Hematopoietic multipotent progenitor cell treated with erythropoietin and hydrocortisone succinate and interleukin-3 and kit ligand, for 15 days (in vitro differentiated cells): ENCODE data around the gene LCE6A.
A peak's percentile ranks its signal among the peaks of the same experiment; 100 is the strongest.

ENCODE experiments used
- DNase-seq: peaks from one replicate; pipeline ENCODE4 v3.0.0-alpha.2; 2015; ENCODE audit warnings: low spot score

The LCE6A gene, protein sequence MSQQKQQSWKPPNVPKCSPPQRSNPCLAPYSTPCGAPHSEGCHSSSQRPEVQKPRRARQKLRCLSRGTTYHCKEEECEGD

DNA sequence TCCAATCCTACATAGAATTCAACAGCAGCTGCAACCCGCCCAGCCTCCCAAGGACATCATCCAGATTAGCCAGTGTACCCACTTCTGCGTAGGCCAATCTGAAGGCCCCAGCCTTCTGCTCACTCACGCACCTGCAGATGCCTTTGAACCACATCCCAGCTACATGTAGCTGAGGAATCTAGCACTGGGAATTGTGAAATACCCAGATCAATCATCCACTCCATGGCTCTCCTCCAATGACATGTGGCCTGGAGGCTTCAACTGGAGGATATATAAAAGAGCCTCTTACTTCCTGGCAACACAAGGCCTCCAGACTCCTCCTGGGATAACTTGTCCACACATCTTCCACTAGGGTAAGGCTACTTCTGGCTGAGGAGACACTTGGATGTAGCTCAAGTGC, at the start of gene LCE6A:
Gene LCE6A (plus strand): TSS at position 301 of the 400 bp plus-strand sequence. CDS start 665 bp downstream, outside the sequence.
- DNase-seq, result no peak

DNA sequence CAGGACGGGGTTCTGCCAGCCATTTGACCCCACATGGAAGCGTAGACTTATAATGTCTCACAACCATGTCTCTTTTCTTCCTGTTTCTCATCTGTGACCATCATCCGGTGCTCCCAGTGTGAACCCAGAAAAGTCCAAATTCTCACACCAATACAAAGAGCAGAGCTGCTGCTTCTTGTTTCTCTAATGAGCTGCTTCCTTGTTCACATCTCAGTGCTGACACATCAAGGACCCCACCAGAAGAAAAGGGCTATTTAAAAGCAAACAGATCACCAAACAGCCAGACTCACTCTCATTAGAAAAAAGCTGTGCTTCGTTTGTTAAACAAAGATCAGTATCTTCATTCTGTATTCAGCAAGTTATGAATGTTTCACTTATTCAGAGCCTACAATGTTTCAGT, 47.0 kb upstream of the LCE6A start:
- no peak for DNase-seq

DNA sequence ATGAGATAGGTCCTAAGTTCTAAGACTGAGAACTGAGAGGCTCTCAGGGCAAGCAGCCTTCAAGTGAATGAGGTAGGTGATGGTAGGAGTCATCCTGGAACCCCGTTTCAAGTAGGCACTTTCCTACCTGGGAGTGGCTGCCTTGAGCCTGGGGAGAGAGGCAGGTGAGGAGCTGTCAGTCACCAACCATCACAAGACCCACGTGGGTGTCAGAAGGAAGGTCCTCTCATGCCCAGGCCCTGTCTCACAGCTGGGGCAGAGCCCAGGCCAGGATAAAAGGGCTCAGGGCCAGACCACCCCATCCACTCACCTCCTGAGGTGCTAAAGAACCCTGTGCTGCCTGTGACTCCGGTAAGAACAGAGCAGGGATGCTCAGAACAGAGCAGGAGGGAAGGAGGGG, 46.2 kb upstream of the LCE6A start, which contains the start of gene LCE1D:
Gene LCE1D (plus strand): TSS at position 301 of the 400 bp plus-strand sequence. CDS start 1,074 bp downstream, outside the sequence.
- no peak for DNase-seq

DNA sequence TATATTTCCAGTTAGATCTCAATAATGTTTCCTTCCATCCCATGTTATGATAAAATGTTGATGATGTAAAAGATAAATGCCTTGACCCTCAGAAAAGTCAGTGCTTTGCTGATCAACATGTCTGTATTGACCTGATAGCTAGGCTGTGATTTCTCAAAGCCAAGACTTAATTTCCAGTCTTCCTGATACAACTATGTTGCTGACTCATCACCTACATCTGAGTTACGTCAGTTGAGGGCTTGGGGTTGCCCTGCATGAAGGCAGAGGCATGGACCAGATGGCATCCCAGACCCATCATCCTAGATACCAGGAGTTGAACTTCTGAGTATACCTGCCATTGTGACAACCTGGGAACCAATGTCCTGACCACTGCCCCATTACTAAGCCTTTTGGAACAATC, 41.3 kb upstream of the LCE6A start:
- DNase-seq, result no peak

DNA sequence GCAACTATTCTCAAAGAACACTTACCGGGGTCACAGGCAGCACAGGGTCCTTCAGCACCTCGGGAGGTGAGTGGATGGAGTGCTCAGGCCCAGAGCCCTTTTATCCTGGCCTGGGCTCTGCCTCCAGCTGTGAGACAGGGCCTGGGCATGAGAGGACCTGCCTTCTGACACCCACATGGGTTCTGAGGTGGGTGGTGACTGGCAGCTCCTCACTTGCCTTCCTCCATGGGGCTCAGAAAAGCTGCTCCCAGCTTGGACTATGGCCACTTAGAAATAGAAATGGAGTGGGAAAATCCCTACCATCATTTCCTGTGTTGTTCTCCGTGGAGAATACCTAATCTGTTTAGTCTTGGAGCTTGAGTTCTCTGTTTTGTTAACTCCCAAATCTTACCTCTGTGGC, 36.1 kb upstream of the LCE6A start, which contains the start of gene LCE1C:
Gene LCE1C (minus strand): TSS at position 76 of the 400 bp plus-strand sequence. CDS start 1,173 bp downstream, outside the sequence.
- no peak for DNase-seq

DNA sequence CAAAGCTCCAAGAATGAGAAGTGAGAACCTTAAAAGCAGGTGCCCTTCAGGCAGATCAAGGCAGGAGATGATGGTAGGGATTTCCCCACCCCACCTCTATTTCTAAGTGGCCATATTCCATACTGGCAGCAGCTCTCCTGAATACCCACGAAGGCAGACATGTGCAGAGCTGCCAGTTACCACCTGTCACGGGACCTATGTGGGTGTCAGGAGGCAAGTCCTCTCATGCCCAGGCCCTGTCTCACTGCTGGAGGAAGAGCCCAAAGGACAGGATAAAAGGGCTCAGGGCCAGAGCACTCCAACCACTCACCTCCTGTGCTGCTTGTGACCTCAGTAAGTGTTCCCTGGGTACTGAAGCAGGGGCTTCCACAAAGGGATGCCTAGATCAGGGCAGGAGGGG, 31.6 kb upstream of the LCE6A start:
- no peak for DNase-seq

DNA sequence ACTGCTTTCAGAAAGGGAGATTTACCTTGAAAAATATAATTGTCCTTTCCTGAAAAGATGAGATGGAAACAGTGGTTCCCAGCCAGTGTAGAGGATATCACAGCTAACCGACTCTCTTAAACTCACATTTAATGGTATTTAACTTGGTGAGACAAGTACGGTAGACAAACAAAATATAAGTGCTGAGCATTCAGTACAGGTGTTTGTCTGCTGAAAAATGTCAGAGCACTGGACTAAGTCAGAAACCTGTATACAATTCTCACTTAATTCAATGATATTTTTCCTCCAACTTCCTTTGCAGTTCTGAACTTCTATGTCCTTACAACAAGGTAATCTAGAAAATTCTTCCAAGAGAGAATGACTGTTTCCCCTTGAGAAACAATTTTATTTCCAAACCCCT, 31.0 kb upstream of the LCE6A start, which contains the start of gene LCE1B:
Gene LCE1B (plus strand): TSS at position 301 of the 400 bp plus-strand sequence. CDS start 476 bp downstream, outside the sequence.
- no peak for DNase-seq

DNA sequence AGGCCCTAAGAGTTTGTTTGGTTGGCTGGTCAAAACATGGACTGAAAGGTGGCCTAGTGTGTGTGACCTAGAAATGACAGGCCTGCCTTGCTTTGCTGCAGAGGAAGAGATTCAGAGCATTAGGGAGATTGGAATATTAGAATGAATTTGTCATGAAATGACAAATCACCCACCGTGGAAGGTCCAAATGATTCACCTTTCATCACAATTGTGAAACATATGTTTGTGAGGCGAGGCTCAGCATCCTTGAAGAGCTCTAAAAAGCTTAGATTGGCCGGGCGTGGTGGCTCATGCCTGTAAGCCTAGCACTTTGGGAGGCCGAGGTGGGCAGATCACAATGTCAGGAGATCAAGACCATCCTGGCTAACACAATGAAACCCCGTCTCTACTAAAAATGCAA, 25.3 kb upstream of the LCE6A start:
- no peak for DNase-seq

DNA sequence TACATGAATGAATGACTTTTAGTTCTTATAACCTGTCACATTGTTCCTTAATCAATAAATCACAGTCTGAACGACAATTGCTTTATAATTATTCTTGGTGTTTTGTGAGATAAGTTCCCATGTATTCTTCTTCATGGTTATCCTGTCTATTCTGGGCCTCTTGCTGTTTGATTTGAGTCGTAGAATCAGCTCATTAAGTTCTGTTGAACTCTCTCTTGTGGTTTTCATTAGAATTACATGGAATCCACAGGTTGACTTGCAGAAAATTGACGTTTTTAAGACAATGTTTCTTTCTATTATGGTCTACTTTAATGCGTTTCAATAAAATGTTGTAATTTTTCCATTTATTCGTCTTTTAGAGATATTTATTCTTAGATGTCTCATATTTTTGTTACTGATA, 19.4 kb upstream of the LCE6A start:
- DNase-seq, result no peak

DNA sequence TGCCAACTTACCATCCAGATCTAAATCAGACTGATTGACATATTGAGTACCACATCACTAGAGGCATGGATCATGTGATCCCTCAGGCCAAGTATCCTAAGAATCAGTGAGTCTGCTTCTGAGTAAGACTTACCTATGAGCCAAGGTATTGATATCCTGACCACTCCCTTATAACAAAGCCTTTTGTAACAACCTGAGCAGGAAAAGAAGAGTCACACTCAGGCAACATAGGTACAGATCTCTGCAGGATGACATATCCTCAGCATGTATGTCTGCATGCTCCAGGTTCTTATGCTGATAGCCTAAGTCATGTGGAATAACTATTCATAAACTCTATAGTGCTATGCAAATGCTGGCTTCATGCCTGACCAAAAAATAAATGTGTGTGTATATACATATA, 17.7 kb upstream of the LCE6A start:
- DNase-seq, result no peak

DNA sequence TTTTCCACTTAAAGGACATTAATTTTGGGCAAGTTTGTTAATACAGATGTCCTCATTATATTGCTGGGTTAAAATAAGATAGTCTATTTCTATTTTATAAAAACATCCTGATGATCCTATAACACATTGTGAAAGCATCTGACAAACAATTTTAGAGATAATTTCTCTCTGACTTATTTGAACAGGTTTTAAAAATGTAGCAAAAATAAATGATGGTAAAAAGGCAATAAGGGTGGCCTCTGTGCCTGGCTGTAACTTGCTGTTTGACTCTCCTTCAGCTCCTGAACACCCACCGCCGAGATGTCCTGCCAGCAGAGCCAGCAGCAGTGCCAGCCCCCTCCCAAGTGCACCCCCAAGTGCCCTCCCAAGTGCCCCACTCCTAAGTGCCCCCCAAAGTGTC, 15.5 kb upstream of the LCE6A start, which contains the start of gene LCE1A:
Gene LCE1A (plus strand): TSS at position 301 of the 400 bp plus-strand sequence. CDS start 0 bp downstream, at position 301.
- no peak for DNase-seq

DNA sequence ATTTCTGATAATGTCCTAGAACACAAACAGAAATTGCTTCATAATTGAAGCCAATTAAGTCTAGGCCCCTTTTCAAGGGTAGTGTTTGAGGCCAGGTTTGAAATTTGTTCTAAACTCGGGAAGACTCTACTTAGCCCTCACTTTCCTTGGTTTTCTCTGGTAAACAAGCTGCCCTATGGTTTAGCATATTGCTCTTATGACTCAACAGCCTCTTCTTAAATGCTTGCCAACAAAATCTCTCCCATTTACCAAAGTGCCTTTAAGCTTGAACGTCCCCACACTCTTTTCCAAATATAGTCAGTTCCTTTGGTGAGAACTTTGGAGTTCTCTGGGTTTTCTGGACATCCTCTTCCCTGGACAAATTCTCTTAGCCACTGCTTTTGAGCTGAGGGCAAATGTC, 5.8 kb upstream of the LCE6A start:
- no peak for DNase-seq

DNA sequence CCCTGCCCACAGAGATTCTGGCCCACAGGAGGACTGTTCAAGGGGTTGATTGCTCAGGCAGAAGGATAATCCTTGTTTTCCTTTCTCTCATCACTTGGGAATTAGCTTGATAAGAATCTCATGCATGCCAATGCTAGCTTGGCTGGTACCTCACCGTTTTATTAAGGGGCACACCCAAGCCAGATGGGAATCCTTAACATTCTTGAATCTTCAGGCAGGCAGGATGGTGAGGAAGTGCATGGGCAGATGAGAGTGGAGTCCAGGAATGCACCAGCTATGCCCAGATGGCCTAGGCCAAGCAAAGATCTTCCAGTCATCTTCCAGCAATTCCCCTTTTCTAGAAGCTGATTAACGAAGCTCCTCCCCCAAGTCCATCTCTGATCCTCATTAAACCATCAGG, 13.0 kb downstream of the LCE6A start:
- no peak for DNase-seq

DNA sequence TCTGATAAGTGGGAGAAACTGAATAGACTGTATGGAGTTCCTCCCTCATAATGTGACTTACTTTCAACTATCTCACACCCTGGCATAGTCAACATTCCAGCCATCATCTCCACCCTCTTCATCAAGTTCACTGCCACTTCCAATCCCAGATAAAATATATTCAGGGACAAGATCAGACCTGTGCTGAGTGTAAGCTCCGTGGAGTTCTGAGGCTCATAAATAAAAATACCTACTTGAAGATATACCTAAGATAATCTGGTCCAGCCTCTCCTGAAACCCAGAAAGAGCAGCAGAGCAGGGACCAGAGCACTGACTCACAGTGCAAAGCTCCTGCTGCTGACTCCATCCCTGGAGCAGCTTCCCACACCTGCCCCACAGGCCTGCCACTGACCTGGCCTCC, 15.4 kb downstream of the LCE6A start:
- no peak for DNase-seq

DNA sequence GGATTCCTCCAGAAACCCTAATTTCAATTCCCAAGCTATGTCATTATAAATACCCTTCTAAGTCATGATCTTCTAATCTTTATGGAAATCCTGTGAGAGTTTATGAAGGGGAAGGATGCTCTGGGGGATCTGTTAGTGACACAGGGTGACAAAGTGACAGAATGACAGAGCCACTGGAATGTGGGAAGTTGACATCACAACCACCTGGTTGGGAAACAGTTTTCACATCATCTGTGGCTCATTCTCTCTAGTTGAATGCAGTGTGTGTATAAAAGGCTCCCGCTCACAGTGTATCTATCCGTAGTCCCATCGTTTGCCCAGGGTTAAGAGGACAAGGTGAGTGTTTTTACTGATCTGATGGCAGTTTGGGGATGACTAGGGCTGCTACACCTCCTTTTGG, 17.0 kb downstream of the LCE6A start, which contains the start of gene LCE7A:
Gene LCE7A (plus strand): TSS at position 301 of the 400 bp plus-strand sequence. CDS start 702 bp downstream, outside the sequence.
- no peak for DNase-seq

DNA sequence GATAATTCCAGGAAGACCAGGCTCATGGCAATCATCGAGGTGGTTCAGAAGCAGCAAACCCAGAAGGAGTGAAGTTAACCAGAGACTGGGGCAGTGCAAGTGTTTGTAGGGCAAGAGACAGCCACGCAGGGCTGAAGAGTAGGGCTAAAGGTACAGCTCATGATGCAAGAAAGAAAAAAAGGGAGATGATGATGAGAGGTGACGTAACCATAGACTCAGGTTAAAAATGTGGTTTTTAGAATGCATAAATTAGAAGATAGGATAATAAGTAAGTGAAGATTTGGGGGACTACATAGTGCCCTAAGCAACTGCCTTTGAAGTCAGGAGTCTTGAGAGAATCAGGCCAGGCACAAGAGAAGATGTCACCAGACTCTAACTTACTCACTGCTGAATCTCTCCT, 17.5 kb downstream of the LCE6A start:
- DNase-seq, result no peak

DNA sequence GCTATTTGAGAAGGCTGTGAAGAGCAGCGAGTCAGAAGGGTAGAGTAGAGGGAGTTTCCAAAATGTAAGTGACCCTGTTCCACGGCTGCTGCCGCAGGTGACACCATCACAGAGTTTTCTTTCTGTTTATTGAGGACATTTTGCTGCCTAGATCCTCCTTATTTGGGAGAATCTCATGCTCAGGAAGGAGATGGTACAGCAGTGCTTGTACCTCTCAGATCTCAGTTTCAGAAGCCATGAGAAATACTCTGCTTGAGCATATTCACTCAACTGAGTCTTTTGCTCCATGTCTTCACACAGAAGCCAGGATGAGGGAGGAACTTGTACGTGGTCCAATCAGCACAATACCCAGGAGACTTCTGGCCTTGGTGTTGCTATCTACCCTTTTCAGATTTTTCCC, 18.7 kb downstream of the LCE6A start:
- no peak for DNase-seq

DNA sequence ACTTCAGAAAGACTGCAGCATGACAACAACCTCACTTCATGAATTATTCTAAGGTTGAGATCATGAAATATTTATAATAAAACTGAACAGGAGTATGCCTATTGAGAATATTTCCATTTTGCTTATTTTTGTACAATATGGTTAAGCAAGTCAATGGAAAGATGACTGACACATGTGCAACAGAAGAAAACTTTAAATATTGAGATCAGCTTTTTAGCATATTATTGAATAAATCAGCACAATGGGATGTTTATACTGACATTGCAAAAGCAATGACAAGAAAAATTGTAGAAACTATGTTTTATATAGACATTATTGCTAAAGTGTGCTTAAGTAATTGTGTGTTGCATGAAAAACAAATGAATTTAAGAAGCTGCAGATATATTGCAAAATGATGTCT, 21.8 kb downstream of the LCE6A start:
- no peak for DNase-seq

DNA sequence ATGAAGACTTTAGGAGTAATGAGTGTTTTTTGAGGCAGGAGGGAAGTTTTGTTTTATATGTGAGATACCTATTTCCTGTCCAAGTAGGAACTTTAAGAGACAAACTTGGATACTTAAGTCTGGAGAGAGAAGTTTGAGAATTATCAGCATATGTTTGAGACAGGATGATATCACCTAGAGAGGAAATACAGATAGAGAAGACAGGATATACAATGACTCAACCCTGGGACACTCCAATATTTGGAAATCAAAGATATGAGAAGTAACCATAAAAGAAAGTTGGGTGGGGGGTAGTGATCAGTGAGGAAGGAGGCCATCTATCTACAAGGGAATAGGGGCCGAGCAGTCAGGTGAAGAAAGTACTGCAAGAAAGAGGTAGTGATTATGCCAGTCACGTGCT, 23.7 kb downstream of the LCE6A start:
- no peak for DNase-seq

DNA sequence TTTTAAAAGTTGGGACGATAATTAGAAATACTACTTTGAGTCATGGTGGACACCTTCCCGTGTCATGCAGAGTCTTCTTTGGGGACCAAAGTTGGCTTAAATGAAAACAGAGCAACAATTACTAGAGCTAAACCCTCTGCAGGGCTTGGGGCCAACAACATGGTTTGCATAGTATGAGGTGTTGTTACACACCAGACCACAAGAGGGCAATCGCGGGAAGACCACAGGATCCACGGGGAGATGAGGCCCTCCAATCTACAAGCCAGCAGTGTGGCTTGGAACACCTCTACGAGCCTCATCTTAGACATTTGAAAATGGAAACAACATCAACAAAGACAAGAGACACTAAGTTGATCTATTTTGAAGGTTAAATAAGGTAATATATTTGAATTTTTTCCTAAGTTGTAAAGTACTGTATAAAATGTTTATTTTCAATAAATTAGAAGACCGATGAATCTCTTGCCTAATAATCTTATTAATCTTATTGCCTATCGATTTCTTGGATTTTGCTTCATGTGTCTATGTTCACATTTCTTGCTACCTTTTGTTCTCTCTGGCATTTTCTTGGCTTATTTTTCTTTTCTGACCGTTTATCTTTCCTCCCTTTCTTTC, 27.3 kb downstream of the LCE6A start:
- peak; percentile 68 for DNase-seq

DNA sequence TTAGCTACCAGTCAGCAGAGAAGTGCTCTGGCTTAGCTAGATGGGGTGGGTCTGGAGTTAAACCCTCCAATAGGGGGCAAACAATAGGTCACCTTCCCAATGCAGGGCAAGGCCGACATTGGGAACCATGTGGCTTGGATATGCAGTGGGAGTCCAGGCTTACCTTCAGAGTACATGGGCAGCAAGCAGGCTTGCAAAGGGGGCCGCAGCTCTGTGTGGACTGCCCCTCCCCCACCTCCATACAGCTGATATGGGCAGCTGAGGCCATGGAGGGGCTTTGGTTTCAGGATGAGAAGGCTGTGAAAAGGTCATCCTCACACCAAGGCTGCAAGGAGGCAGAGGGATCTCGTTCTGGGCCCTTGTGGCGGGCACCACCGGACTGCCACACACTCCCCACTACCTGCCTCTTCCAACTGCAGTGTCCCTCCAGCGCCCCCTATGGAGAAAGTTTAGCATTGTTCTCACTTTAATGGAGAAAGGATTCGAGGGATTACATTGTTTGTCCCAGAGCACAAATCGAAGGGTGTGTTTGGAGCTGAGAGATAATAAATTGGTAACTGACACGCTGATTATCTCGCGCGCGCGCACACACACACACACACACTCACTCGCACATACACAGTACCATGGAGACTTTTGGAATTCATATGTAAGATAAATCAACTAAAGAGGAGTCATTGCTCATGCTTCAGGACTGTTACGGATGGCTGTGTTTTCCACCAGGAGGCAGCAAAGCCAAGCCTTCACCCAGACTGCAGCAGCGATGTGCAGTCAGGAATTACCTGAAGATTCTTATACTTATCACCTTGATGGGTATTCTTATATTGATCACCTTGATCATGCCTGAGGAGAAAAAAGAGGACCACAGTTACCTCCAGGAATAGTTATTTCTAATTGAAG, 28.4 kb downstream of the LCE6A start:
- peak; percentile 9 for DNase-seq

DNA sequence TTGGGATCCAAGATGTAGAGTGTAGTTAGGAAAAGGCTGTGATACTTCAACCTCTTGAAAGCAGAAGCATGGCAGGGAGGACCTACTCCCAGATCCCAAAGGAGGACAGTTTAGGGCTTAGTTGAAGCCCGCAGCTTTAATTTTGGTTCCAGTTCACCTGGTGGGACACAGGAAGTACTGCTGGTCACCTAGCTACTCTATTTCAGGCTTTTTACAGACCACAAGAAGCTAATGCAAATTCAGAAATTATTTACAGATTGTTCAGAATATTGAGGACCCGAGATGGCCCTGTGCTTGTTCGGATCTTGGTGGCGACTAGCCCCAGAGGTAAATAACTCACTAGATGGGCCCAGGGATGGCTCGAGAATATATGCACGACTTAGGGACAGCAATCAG, 29.1 kb downstream of the LCE6A start:
- DNase-seq, result no peak

DNA sequence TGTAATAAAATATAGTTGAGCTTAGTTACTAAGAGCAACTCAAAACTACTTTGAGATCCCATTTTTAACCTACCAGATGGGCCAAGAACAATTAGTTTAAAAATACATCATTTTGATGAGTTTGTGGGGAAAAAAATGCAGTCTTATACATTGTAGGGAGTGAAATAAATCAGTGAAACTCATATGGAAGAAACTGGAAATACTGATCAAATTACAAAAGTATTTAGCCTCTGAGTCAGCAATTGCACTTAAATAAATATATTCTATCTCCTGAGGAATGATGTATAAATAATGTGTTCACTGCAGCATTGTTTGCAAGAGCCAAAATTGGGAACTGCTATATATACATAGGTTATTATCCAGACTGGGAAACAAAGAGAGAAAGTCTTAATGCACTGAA, 30.8 kb downstream of the LCE6A start:
- no peak for DNase-seq
